Measurements from ENCODE around the gene PERM1. TPM values are rescaled to one million over a fixed set of nuclear protein-coding genes. Genes with fewer than 3 reads are reported as not detected.

PERM1 gene
- total RNA-seq, 2 experiments from 2014 or later, result not detected

GRCh38 chr1:982765-983436 lies 1.0 kb upstream of the PERM1 start:
- CTCF ChIA-PET, result interaction anchor here (2.1 to 2.5 kb wide), 2 partner anchors 19 to 30 kb away, joined by 7 read pairs; partner anchors contain the start of gene ISG15
- Histone ChIP-seq H3K9me3 (ENCODE audit: control insufficient read depth in 1 of 2, insufficient read depth in 1 of 2, low read length in 2 of 2) (peaks cover 0 to 3% of the 10 kb centered on the region in 2 experiments), H3K36me3 (ENCODE audit: insufficient read depth, low read length) (no peaks in the 10 kb centered on the region), H3K27me3 (ENCODE audit: control insufficient read depth in 1 of 2, insufficient read depth in 2 of 2, low read length in 2 of 2) (peaks cover 0 to 14% of the 10 kb centered on the region in 2 experiments), H3K4me1 (ENCODE audit: insufficient read depth, low read length) (peaks cover 3% of the 10 kb centered on the region), H3K27ac (ENCODE audit: low read depth in 1 of 2, low read length in 2 of 2) (no peak overlapping the region), H3K4me3 (ENCODE audit: low read length) (no peak overlapping the region)
- DNase-seq (peak in 1 of 14 experiments; percentile 30), ATAC-seq (ENCODE audit: poor library complexity) (no peak)
- no peak for TF ChIP-seq CTCF (IDR thresholded peaks at IDR 0.05)
- Mint-ChIP-seq H3K4me3 (no peak overlapping the region), H3K27me3 (peaks cover 22% of the 10 kb centered on the region), H3K4me1 (ENCODE audit: low read depth) (no peaks in the 10 kb centered on the region), H3K27ac (no peak overlapping the region), H3K9me3 (no peaks in the 10 kb centered on the region), H3K36me3 (ENCODE audit: low read depth) (no peaks in the 10 kb centered on the region)
- intact Hi-C loops (cut with DNase I, micrococcal nuclease), result loop anchor here in 1 of 2 experiments (5.0 kb wide), 1 partner anchor 309 kb away; no protein-coding TSS in a partner anchor
- POLR2A ChIA-PET, result no interaction called here

GRCh38 chr1:981491-981954 lies 370 bp downstream of the PERM1 start:
- CTCF ChIA-PET, result interaction anchor here (2.5 kb wide), 1 partner anchor 21 kb away, joined by 7 read pairs; no protein-coding TSS in a partner anchor
- DNase-seq (peak in 1 of 14 experiments; percentile 26), ATAC-seq (ENCODE audit: poor library complexity) (no peak)
- no peak overlapping the region for H3K27ac ChIP-seq (ENCODE audit: low read depth in 1 of 2, low read length in 2 of 2)
- peaks cover 0 to 3% of the 10 kb centered on the region in 2 experiments for H3K9me3 ChIP-seq (ENCODE audit: control insufficient read depth in 1 of 2, insufficient read depth in 1 of 2, low read length in 2 of 2)
- peaks cover 0 to 14% of the 10 kb centered on the region in 2 experiments for H3K27me3 ChIP-seq (ENCODE audit: control insufficient read depth in 1 of 2, insufficient read depth in 2 of 2, low read length in 2 of 2)
- Mint-ChIP-seq H3K36me3 (ENCODE audit: low read depth) (no peaks in the 10 kb centered on the region), H3K4me3 (no peak overlapping the region), H3K27me3 (peaks cover 22% of the 10 kb centered on the region), H3K4me1 (ENCODE audit: low read depth) (no peaks in the 10 kb centered on the region), H3K27ac (no peak overlapping the region), H3K9me3 (no peaks in the 10 kb centered on the region)
- no peak overlapping the region for H3K4me3 ChIP-seq (ENCODE audit: low read length)
- H3K4me1 ChIP-seq (ENCODE audit: insufficient read depth, low read length), result peaks cover 3% of the 10 kb centered on the region
- TF ChIP-seq CTCF (IDR thresholded peaks at IDR 0.05), result no peak
- POLR2A ChIA-PET, result no interaction called here
- H3K36me3 ChIP-seq (ENCODE audit: insufficient read depth, low read length), result no peaks in the 10 kb centered on the region
- intact Hi-C loops (cut with DNase I, micrococcal nuclease), result loop anchor here in 1 of 2 experiments (5.0 kb wide), 1 partner anchor 311 kb away; no protein-coding TSS in a partner anchor

- Histone ChIP-seq H3K9me3 (ENCODE audit: control insufficient read depth in 1 of 2, insufficient read depth in 1 of 2, low read length in 2 of 2) (peaks cover 0 to 3% of the 10 kb centered on the region in 2 experiments), H3K36me3 (ENCODE audit: insufficient read depth, low read length) (no peaks in the 10 kb centered on the region), H3K4me3 (ENCODE audit: low read length) (no peak overlapping the region), H3K27me3 (ENCODE audit: control insufficient read depth in 1 of 2, insufficient read depth in 2 of 2, low read length in 2 of 2) (peaks cover 0 to 14% of the 10 kb centered on the region in 2 experiments), H3K4me1 (ENCODE audit: insufficient read depth, low read length) (peaks cover 10% of the 10 kb centered on the region), H3K27ac (ENCODE audit: low read depth in 1 of 2, low read length in 2 of 2) (no peak overlapping the region)
- H3K9me3 Mint-ChIP-seq, result no peaks in the 10 kb centered on the region
- TF ChIP-seq CTCF (IDR thresholded peaks at IDR 0.05), result no peak
- no peaks in the 10 kb centered on the region for H3K36me3 Mint-ChIP-seq (ENCODE audit: low read depth)
- ChIA-PET POLR2A (interaction anchor here (1.0 kb wide), 1 partner anchor 22 kb away, joined by 3 read pairs; no protein-coding TSS in a partner anchor), CTCF (interaction anchor here (2.5 kb wide), 1 partner anchor 22 kb away, joined by 7 read pairs; no protein-coding TSS in a partner anchor)
- peak overlapping the region; percentile 15 for H3K4me3 Mint-ChIP-seq
- H3K27me3 Mint-ChIP-seq, result peaks cover 21% of the 10 kb centered on the region
- peaks cover 4% of the 10 kb centered on the region for H3K4me1 Mint-ChIP-seq (ENCODE audit: low read depth)
- intact Hi-C loops (cut with DNase I, micrococcal nuclease), result loop anchor here in 1 of 2 experiments (5.0 kb wide), 1 partner anchor 312 kb away; no protein-coding TSS in a partner anchor
- DNase-seq (peak in 1 of 14 experiments; percentile 33), ATAC-seq (ENCODE audit: poor library complexity) (no peak)
- H3K27ac Mint-ChIP-seq, result no peak overlapping the region
Observed at GRCh38 chr1:980602-981395, 1.1 kb downstream of the PERM1 start.
